Measurements from ENCODE around the gene TRIO. TPM values are rescaled to one million over a fixed set of nuclear protein-coding genes. Genes with fewer than 3 reads are reported as not detected.

The TRIO gene
- total RNA-seq, 1 experiment from 2014 or later, result 68.4 TPM

DNA sequence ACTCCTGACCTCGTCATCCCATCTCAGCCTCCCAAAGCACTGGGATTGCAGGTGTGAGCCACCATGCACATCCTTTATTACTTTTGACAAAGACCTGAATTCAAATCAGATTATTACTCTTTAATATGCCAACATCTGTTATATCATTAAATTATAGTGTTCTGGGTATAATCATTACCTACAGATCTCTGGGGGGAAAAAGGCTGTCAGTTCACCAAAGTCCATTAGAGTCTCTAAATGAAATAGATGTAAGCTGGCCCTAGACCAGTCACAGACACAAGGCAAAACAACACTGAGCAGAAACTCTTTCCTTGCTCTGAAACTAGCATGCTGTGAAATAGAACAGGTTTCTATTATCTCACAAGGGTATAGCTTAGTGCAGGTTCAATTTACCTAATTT, 21.6 kb upstream of the TRIO start:
- H3K4me2 ChIP-seq (ENCODE audit: low read length), result no peak overlapping the region
- ATAC-seq (no peak), DNase-seq (ENCODE audit: low read depth, low spot score) (no peak)
- no peaks in the 10 kb centered on the region for H3K27me3 ChIP-seq (ENCODE audit: insufficient read depth, low read length)
- intact Hi-C loops (cut with micrococcal nuclease), result no loop called here
- H4K20me1 ChIP-seq (ENCODE audit: insufficient read depth), result no peaks in the 10 kb centered on the region
- no peaks in the 10 kb centered on the region for H3K36me3 ChIP-seq (ENCODE audit: control insufficient read depth in 1 of 2, insufficient read depth in 2 of 2, low read length in 2 of 2)
- no peaks in the 10 kb centered on the region for H3K9me3 ChIP-seq (ENCODE audit: control insufficient read depth in 1 of 2, insufficient read depth in 1 of 2, low read depth in 1 of 2, low read length in 2 of 2)
- ChIA-PET CTCF (no interaction called here), RAD21 (ENCODE audit: low non-redundant PET in 1 of 2, low total read pairs in 2 of 2, uncharacterized antibody in 2 of 2, unreplicated experiment in 2 of 2) (no interaction called here), POLR2A (no interaction called here)
- H3K27ac ChIP-seq (ENCODE audit: low read depth, low read length), result no peak overlapping the region
- H3K4me1 ChIP-seq (ENCODE audit: control insufficient read depth in 1 of 2, insufficient read depth in 2 of 2, low read length in 2 of 2), result no peaks in the 10 kb centered on the region
- H3K9me2 ChIP-seq (ENCODE audit: insufficient read depth), result no peaks in the 10 kb centered on the region; the same call in 1 of the 2 replicates
- no TSS peak for BruUV-seq (replicated peaks)
- no peak overlapping the region for H2AFZ ChIP-seq (ENCODE audit: low read depth, low read length, poor library complexity, severe bottlenecking)
- TF ChIP-seq TCF7L2 (IDR thresholded peaks at IDR 0.05; ENCODE audit: borderline replicate concordance, extremely low read depth, insufficient read depth, insufficient read length) (no peak), ZNF274 (IDR thresholded peaks at IDR 0.05; ENCODE audit: low read depth, low read length) (no peak), POLR2AphosphoS5 (IDR thresholded peaks at IDR 0.05; ENCODE audit: low read depth, low read length) (no peak), JUND (IDR thresholded peaks at IDR 0.05) (no peak), YY1 (IDR thresholded peaks at IDR 0.05; ENCODE audit: extremely low read depth, insufficient replicate concordance, low read depth, low read length) (no peak), ELF1 (IDR thresholded peaks at IDR 0.05; ENCODE audit: borderline replicate concordance, low read depth) (no peak), SRF (IDR thresholded peaks at IDR 0.05; ENCODE audit: low read depth) (no peak), FOSL1 (IDR thresholded peaks at IDR 0.05; ENCODE audit: low read depth) (no peak), SIN3A (IDR thresholded peaks at IDR 0.05; ENCODE audit: low read depth) (no peak)
- TF ChIP-seq, protein P1, sequence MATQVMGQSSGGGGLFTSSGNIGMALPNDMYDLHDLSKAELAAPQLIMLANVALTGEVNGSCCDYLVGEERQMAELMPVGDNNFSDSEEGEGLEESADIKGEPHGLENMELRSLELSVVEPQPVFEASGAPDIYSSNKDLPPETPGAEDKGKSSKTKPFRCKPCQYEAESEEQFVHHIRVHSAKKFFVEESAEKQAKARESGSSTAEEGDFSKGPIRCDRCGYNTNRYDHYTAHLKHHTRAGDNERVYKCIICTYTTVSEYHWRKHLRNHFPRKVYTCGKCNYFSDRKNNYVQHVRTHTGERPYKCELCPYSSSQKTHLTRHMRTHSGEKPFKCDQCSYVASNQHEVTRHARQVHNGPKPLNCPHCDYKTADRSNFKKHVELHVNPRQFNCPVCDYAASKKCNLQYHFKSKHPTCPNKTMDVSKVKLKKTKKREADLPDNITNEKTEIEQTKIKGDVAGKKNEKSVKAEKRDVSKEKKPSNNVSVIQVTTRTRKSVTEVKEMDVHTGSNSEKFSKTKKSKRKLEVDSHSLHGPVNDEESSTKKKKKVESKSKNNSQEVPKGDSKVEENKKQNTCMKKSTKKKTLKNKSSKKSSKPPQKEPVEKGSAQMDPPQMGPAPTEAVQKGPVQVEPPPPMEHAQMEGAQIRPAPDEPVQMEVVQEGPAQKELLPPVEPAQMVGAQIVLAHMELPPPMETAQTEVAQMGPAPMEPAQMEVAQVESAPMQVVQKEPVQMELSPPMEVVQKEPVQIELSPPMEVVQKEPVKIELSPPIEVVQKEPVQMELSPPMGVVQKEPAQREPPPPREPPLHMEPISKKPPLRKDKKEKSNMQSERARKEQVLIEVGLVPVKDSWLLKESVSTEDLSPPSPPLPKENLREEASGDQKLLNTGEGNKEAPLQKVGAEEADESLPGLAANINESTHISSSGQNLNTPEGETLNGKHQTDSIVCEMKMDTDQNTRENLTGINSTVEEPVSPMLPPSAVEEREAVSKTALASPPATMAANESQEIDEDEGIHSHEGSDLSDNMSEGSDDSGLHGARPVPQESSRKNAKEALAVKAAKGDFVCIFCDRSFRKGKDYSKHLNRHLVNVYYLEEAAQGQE (IDR thresholded peaks at IDR 0.05; ENCODE audit: low read depth), result no peak
- TF ChIP-seq, protein P2, sequence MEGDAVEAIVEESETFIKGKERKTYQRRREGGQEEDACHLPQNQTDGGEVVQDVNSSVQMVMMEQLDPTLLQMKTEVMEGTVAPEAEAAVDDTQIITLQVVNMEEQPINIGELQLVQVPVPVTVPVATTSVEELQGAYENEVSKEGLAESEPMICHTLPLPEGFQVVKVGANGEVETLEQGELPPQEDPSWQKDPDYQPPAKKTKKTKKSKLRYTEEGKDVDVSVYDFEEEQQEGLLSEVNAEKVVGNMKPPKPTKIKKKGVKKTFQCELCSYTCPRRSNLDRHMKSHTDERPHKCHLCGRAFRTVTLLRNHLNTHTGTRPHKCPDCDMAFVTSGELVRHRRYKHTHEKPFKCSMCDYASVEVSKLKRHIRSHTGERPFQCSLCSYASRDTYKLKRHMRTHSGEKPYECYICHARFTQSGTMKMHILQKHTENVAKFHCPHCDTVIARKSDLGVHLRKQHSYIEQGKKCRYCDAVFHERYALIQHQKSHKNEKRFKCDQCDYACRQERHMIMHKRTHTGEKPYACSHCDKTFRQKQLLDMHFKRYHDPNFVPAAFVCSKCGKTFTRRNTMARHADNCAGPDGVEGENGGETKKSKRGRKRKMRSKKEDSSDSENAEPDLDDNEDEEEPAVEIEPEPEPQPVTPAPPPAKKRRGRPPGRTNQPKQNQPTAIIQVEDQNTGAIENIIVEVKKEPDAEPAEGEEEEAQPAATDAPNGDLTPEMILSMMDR (IDR thresholded peaks at IDR 0.05 in 2 of 3, conservative IDR thresholded peaks at IDR 0.05 in 1 of 3; ENCODE audit: borderline replicate concordance in 1 of 3, insufficient read depth in 1 of 3, low read depth in 2 of 3, low read length in 2 of 3), result no peak
- TF ChIP-seq, protein P3, sequence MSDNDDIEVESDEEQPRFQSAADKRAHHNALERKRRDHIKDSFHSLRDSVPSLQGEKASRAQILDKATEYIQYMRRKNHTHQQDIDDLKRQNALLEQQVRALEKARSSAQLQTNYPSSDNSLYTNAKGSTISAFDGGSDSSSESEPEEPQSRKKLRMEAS (IDR thresholded peaks at IDR 0.05), result no peak
- TF ChIP-seq, protein P4, sequence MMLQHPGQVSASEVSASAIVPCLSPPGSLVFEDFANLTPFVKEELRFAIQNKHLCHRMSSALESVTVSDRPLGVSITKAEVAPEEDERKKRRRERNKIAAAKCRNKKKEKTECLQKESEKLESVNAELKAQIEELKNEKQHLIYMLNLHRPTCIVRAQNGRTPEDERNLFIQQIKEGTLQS (IDR thresholded peaks at IDR 0.05), result no peak
- no peaks in the 10 kb centered on the region for H3K79me2 ChIP-seq (ENCODE audit: insufficient read depth, low read length)
- no peak overlapping the region for H3K9ac ChIP-seq (ENCODE audit: low read length)
- H3K4me3 ChIP-seq (replicated peaks in 1 of 2; ENCODE audit: low read depth in 1 of 2, low read length in 2 of 2), result no peak overlapping the region

Data from HCT116 (cell line).